GM12878 (cell line): ENCODE results near the gene FDX2. TPM values are rescaled to one million over a fixed set of nuclear protein-coding genes. Genes with fewer than 3 reads are reported as not detected.

Source experiments
- ASH2L ChIP-seq: fragments of 300-600, 200-600 bp; sonication (generic); IDR thresholded peaks from 2 replicates; pipeline ENCODE4 v1.6.1; 2017; ENCODE audit warnings: low read depth, mild to moderate bottlenecking, borderline replicate concordance
- BACH1 ChIP-seq: fragments of 450-650 bp; IDR thresholded peaks from 2 replicates; pipeline ENCODE4 v1.6.1; 2017; ENCODE audit warnings: mild to moderate bottlenecking, borderline replicate concordance
- CEBPB ChIP-seq, 2 experiments: fragments of 150-350 bp in 1 of 2; IDR thresholded peaks; 2 replicates each; pipeline ENCODE4 v1.6.1; 2012 to 2014; ENCODE audit warnings: low read depth in 2 of 2, low read length in 2 of 2, borderline replicate concordance in 1 of 2, inconsistent platforms in 1 of 2
- CHD2 ChIP-seq: IDR thresholded peaks from 2 replicates; pipeline ENCODE4 v1.6.1; 2011; ENCODE audit warnings: low read depth, low read length, improper control_type of control experiment, borderline replicate concordance
- CHD4 ChIP-seq: fragments of 200-600 bp; sonication (generic); IDR thresholded peaks from 2 replicates; pipeline ENCODE4 v1.6.1; 2016; ENCODE audit warnings: mild to moderate bottlenecking
- CREB1 ChIP-seq: IDR thresholded peaks from 2 replicates; pipeline ENCODE4 v1.6.1; 2012; ENCODE audit warnings: low read depth, mild to moderate bottlenecking, inconsistent platforms
- DPF2 ChIP-seq: fragments of 450-650 bp; IDR thresholded peaks from 2 replicates; pipeline ENCODE4 v1.6.1; 2017; ENCODE audit warnings: mild to moderate bottlenecking
- E2F4 ChIP-seq: IDR thresholded peaks from 2 replicates; pipeline ENCODE4 v1.6.1; 2012; ENCODE audit warnings: low read depth, low read length, improper control_type of control experiment
- ESRRA ChIP-seq: IDR thresholded peaks from 2 replicates; pipeline ENCODE4 v1.6.1; 2012; ENCODE audit warnings: mild to moderate bottlenecking, low read length, improper control_type of control experiment
- IKZF1 ChIP-seq: fragments of 450-650 bp; conservative IDR thresholded peaks from 2 replicates; pipeline ENCODE4 v1.6.1; 2017; ENCODE audit warnings: antibody characterized with exemption, mild to moderate bottlenecking
- JUNB ChIP-seq: IDR thresholded peaks from 2 replicates; pipeline ENCODE4 v1.6.1; 2016; ENCODE audit warnings: antibody characterized with exemption, mild to moderate bottlenecking
- MTA3 ChIP-seq: IDR thresholded peaks from 2 replicates; pipeline ENCODE4 v1.6.1; 2012; ENCODE audit warnings: low read length, inconsistent platforms, borderline replicate concordance
- NFYA ChIP-seq: IDR thresholded peaks from 2 replicates; pipeline ENCODE4 v1.6.1; 2011; ENCODE audit warnings: low read depth, mild to moderate bottlenecking, low read length, improper control_type of control experiment, borderline replicate concordance
- NRF1 ChIP-seq: conservative IDR thresholded peaks from 2 replicates; pipeline ENCODE4 v1.6.1; 2011; ENCODE audit warnings: mild to moderate bottlenecking, low read depth, low read length, improper control_type of control experiment
- PBX3 ChIP-seq: IDR thresholded peaks from 2 replicates; pipeline ENCODE4 v1.6.1; 2011; ENCODE audit warnings: mild to moderate bottlenecking, low read depth, low read length, moderate library complexity; ENCODE audit not compliant: insufficient replicate concordance
- RBBP5 ChIP-seq: fragments of 200-600 bp; sonication (generic); conservative IDR thresholded peaks from 2 replicates; pipeline ENCODE4 v1.6.1; 2016
- SPI1 ChIP-seq: IDR thresholded peaks from 2 replicates; pipeline ENCODE4 v1.6.1; 2011; ENCODE audit warnings: low read depth, mild to moderate bottlenecking, low read length, moderate library complexity, borderline replicate concordance; ENCODE audit not compliant: insufficient read depth
- USF2 ChIP-seq: IDR thresholded peaks from 2 replicates; pipeline ENCODE4 v1.6.1; 2011; ENCODE audit warnings: low read depth, low read length, improper control_type of control experiment, borderline replicate concordance
- ZBED1 ChIP-seq: IDR thresholded peaks from 2 replicates; pipeline ENCODE4 v1.6.1; 2016; ENCODE audit warnings: borderline replicate concordance
- polyA plus RNA-seq, 11 experiments: library from polyadenylated mRNA; depleted of rRNA in 4 of 11; unstranded in 6 of 11; stranded (reverse) in 5 of 11; fragments of >200 nt; fragmentation: Nextera tagmentation in 4 of 11; fragmentation: Illumina TruSeq in 1 of 11; extraction: Ambion mirVana in 4 of 11; extraction: Trizol in 1 of 11; gene quantifications; 1 replicate in 1 of 11; 2 replicates in 10 of 11; pipeline versions ENCODE4 v1.2.1 to v1.2.3, GENCODE V29; 2011 to 2016; ENCODE audit warnings: inconsistent platforms in 2 of 11, missing spikeins in 2 of 11, low read depth in 1 of 11
- total RNA-seq, 4 experiments: library from RNA; depleted of rRNA in 3 of 4; stranded (reverse); fragments of >200 nt in 3 of 4; fragmentation: Illumina TruSeq in 1 of 4; extraction: Trizol in 1 of 4; gene quantifications; 2 replicates each; pipeline versions ENCODE4 v1.2.1 to v1.2.3, GENCODE V29; 2013 to 2021
- TF ChIP-seq, protein P1 (sequence below): fragments of 450-650 bp; IDR thresholded peaks from 2 replicates; pipeline ENCODE4 v1.6.1; 2017; ENCODE audit warnings: mild to moderate bottlenecking, moderate library complexity
- TF ChIP-seq, protein P2 (sequence below): fragments of 450-650 bp; IDR thresholded peaks from 2 replicates; pipeline ENCODE4 v1.6.1; 2016; ENCODE audit warnings: mild to moderate bottlenecking

Gene FDX2
- total and polyA plus RNA-seq, 10 of the 15 experiments (the other 5 are each of a cell fraction or from before 2014, with no cell fraction given) = 1.4 to 50.4 (median 24.7) TPM

DNA sequence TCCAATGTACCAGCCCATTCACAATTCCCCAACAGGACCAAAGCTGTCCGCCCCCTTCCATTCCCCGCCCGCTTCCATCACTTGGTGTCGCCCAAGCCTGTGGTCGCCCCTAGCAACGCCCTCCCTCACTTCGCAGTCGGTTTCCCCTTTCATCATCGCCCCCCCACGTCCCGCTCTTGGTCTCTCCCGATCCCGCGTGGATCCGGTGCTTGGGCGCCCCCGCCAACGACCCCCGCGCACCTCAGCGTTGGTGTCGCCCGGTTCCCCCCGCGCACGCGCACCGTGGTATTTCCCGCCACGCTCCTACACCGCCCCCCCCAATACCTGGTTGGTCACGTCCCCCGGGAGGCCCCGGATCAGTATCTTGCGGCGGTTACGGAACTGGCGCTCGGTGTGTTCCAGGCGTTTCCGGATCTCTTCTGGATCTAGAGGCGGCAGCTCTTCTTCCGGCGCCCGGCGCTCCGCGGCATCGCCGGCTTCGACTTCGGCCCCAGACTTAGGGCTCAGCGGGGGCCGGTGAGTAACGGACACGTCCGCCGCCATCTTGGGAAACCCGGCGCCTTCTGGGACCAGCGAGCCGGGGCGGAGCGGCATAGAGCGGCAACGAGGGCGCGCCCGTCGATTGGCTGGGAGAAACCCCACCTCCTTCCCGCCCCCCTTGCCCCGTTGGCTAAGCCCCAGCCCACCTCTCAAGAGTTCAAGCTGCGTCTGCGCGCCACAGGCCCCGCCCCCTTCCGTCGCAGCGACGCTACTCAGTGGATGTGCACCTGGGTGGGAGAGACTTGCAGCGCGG is 17.3 kb upstream of the FDX2 start, which contains the start of gene RAVER1 (continued):
- TF ChIP-seq, protein P1, sequence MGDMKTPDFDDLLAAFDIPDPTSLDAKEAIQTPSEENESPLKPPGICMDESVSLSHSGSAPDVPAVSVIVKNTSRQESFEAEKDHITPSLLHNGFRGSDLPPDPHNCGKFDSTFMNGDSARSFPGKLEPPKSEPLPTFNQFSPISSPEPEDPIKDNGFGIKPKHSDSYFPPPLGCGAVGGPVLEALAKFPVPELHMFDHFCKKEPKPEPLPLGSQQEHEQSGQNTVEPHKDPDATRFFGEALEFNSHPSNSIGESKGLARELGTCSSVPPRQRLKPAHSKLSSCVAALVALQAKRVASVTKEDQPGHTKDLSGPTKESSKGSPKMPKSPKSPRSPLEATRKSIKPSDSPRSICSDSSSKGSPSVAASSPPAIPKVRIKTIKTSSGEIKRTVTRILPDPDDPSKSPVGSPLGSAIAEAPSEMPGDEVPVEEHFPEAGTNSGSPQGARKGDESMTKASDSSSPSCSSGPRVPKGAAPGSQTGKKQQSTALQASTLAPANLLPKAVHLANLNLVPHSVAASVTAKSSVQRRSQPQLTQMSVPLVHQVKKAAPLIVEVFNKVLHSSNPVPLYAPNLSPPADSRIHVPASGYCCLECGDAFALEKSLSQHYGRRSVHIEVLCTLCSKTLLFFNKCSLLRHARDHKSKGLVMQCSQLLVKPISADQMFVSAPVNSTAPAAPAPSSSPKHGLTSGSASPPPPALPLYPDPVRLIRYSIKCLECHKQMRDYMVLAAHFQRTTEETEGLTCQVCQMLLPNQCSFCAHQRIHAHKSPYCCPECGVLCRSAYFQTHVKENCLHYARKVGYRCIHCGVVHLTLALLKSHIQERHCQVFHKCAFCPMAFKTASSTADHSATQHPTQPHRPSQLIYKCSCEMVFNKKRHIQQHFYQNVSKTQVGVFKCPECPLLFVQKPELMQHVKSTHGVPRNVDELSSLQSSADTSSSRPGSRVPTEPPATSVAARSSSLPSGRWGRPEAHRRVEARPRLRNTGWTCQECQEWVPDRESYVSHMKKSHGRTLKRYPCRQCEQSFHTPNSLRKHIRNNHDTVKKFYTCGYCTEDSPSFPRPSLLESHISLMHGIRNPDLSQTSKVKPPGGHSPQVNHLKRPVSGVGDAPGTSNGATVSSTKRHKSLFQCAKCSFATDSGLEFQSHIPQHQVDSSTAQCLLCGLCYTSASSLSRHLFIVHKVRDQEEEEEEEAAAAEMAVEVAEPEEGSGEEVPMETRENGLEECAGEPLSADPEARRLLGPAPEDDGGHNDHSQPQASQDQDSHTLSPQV = no peak
- 0 out of 2 replicates have a peak, but pooled peaks have one; percentile 36 for TF ChIP-seq RBBP5
- TF ChIP-seq NRF1 = peak; percentile 75
- TF ChIP-seq ESRRA = no peak
- TF ChIP-seq CREB1 = peak; percentile 63; the same call in 1 of the 2 replicates
- TF ChIP-seq, protein P2, sequence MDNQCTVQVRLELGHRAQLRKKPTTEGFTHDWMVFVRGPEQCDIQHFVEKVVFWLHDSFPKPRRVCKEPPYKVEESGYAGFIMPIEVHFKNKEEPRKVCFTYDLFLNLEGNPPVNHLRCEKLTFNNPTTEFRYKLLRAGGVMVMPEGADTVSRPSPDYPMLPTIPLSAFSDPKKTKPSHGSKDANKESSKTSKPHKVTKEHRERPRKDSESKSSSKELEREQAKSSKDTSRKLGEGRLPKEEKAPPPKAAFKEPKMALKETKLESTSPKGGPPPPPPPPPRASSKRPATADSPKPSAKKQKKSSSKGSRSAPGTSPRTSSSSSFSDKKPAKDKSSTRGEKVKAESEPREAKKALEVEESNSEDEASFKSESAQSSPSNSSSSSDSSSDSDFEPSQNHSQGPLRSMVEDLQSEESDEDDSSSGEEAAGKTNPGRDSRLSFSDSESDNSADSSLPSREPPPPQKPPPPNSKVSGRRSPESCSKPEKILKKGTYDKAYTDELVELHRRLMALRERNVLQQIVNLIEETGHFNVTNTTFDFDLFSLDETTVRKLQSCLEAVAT = peak; percentile 80
- peak; percentile 77 for TF ChIP-seq BACH1
- no peak for TF ChIP-seq JUNB
- peak; percentile 82; the same call in 1 of the 2 replicates for TF ChIP-seq ASH2L
- no peak for TF ChIP-seq CHD4
- TF ChIP-seq IKZF1 = peak; percentile 72
- TF ChIP-seq NFYA = no peak
- TF ChIP-seq SPI1 = 0 out of 2 replicates have a peak, but pooled peaks have one; percentile 5
- peak; percentile 68 for TF ChIP-seq E2F4
- TF ChIP-seq DPF2 = peak; percentile 72
- TF ChIP-seq MTA3 = no peak
- no peak for TF ChIP-seq PBX3
- TF ChIP-seq CHD2 = no peak
- no peak for TF ChIP-seq USF2
- TF ChIP-seq ZBED1 = 0 out of 2 replicates have a peak, but pooled peaks have one; percentile 52
- TF ChIP-seq CEBPB (IDR thresholded peaks at IDR 0.05; ENCODE audit: borderline replicate concordance in 1 of 2, low read depth in 2 of 2, low read length in 2 of 2) = no peak
